Karpas-422 (cell line): ENCODE results near the gene PLET1. TPM values are rescaled to one million over a fixed set of nuclear protein-coding genes. Genes with fewer than 3 reads are reported as not detected.

ENCODE experiments used
- DNase-seq: peaks from one replicate; pipeline ENCODE4 v3.0.0-alpha.2; 2015
- H2AFZ ChIP-seq: fragments of 200-600 bp; sonication (generic); 2 replicates; pipeline ENCODE4 v1.6.1; 2014; ENCODE audit warnings: antibody characterized with exemption, low read length, mixed read lengths
- H3K27ac ChIP-seq: fragments of 200-600 bp; sonication (generic); 2 replicates; pipeline ENCODE4 v1.5.1; 2014; ENCODE audit warnings: mild to moderate bottlenecking, low read length, moderate library complexity
- H3K27me3 ChIP-seq: fragments of 200-600 bp; sonication (generic); 2 replicates; pipeline ENCODE4 v1.6.1; 2014; ENCODE audit warnings: low read length, mixed read lengths
- H3K36me3 ChIP-seq: fragments of 200-600 bp; sonication (generic); 2 replicates; pipeline ENCODE4 v1.6.1; 2014; ENCODE audit warnings: low read length, mixed read lengths; ENCODE audit not compliant: insufficient read depth
- H3K4me1 ChIP-seq: fragments of 200-600 bp; sonication (generic); 2 replicates; pipeline ENCODE4 v1.6.1; 2014; ENCODE audit warnings: mild to moderate bottlenecking, low read length, mixed read lengths
- H3K4me2 ChIP-seq: fragments of 200-600 bp; sonication (generic); 2 replicates; pipeline ENCODE4 v1.6.1; 2014; ENCODE audit warnings: low read length, low read depth, mild to moderate bottlenecking; ENCODE audit not compliant: poor library complexity, severe bottlenecking
- H3K4me3 ChIP-seq: fragments of 200-600 bp; sonication (generic); 2 replicates; pipeline ENCODE4 v1.5.1; 2014; ENCODE audit warnings: mild to moderate bottlenecking, antibody characterized with exemption, low read length, mixed read lengths
- H3K79me2 ChIP-seq: fragments of 200-600 bp; sonication (generic); 2 replicates; pipeline ENCODE4 v1.6.1; 2014; ENCODE audit warnings: mild to moderate bottlenecking, low read length, mixed read lengths
- H3K9ac ChIP-seq: fragments of 200-600 bp; sonication (generic); 2 replicates; pipeline ENCODE4 v1.6.0; 2014; ENCODE audit warnings: low read length
- H3K9me2 ChIP-seq: fragments of 200-600 bp; sonication (generic), shearing (Covaris generic); replicated peaks from 2 replicates; pipeline ENCODE4 v1.6.0; 2014; ENCODE audit warnings: mild to moderate bottlenecking, low read length, moderate library complexity; ENCODE audit not compliant: insufficient read depth
- H3K9me3 ChIP-seq: fragments of 300-700, 200-600 bp; sonication (generic); 2 replicates; pipeline ENCODE4 v1.6.1; 2014; ENCODE audit warnings: low read length, mixed read lengths
- H4K20me1 ChIP-seq: fragments of 200-600 bp; sonication (generic); 2 replicates; pipeline ENCODE4 v1.6.1; 2014; ENCODE audit warnings: mild to moderate bottlenecking, antibody characterized with exemption, low read length, low read depth; ENCODE audit not compliant: insufficient read depth
- total RNA-seq: library from RNA; depleted of rRNA; stranded (reverse); fragments of >200 nt; shearing (Covaris generic); gene quantifications from 2 replicates; pipeline ENCODE4 v1.2.3, GENCODE V29; 2014; ENCODE audit warnings: low replicate concordance

Gene PLET1
- total RNA-seq, 1 experiment from 2014 or later, result not detected

DNA sequence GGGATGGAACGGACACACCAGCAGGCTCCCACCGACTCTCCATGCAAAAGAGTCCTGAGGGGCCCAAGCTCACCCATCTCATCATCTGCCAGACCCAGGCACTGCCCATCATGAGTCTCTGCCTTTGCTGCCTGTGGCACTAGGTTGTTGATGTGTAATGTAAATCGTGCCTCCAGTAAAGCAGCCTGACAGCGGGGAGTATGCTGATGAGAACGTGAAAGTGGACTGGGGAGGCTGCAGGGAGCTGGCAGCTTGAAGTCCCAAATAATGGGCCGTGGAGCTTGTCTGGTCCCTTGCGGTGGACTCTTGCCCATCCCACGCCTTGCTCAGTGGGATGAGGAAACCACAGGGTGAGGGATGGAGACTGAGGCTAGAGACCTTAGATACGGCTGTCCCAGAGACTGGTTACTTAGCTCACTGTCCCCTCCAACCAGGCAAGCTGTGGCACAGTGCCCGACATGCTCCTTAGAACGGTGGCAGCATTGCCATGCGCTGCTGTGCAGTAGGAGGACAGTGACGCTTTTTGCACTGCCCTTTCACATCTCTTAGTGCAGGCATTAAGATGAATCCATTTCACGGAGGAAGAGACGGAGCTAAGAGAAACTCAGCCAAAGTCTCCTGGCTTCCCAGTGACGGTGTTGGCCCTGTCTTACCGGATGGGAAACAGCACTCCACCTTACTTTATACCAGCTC, 39.6 kb upstream of the PLET1 start:
- Histone ChIP-seq H3K79me2 (no peaks in the 10 kb centered on the region), H3K4me1 (peaks cover 3% of the 10 kb centered on the region; the same call in 1 of the 2 replicates), H3K36me3 (no peaks in the 10 kb centered on the region), H2AFZ (no peak overlapping the region), H3K4me2 (no peak overlapping the region), H3K9me3 (no peaks in the 10 kb centered on the region), H3K27me3 (no peaks in the 10 kb centered on the region), H3K9me2 (no peaks in the 10 kb centered on the region), H3K9ac (no peak overlapping the region), H4K20me1 (no peaks in the 10 kb centered on the region), H3K4me3 (no peak overlapping the region), H3K27ac (no peak overlapping the region)
- no peak for DNase-seq

DNA sequence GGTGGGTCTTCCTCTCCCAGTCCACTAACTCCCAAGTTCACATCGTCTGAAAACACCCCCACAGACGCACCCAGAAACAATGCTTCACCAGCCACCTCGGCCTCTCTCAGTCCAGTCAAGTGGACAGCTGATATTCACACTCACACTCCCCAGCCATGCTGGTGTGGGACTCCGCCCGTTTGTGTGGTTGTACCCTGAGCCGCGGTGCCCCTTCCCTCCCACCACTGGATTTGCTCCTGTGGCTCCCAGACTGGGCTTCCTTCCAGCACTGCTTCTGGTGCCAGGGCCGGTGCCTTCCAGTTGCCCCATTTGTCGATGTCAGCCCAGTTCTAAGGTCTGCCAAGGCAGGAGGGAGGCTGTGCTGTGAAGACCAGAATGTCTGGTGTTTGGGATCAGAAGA, 37.9 kb upstream of the PLET1 start:
- H3K4me1 ChIP-seq, result peaks cover 3% of the 10 kb centered on the region; the same call in 1 of the 2 replicates
- H3K9ac ChIP-seq, result no peak overlapping the region
- no peak overlapping the region for H3K4me3 ChIP-seq
- H3K27ac ChIP-seq, result no peak overlapping the region
- H3K4me2 ChIP-seq, result no peak overlapping the region
- H4K20me1 ChIP-seq, result no peaks in the 10 kb centered on the region
- H3K27me3 ChIP-seq, result no peaks in the 10 kb centered on the region
- DNase-seq, result no peak
- no peaks in the 10 kb centered on the region for H3K79me2 ChIP-seq
- no peaks in the 10 kb centered on the region for H3K9me3 ChIP-seq
- no peaks in the 10 kb centered on the region for H3K36me3 ChIP-seq
- no peak overlapping the region for H2AFZ ChIP-seq
- H3K9me2 ChIP-seq, result no peaks in the 10 kb centered on the region

DNA sequence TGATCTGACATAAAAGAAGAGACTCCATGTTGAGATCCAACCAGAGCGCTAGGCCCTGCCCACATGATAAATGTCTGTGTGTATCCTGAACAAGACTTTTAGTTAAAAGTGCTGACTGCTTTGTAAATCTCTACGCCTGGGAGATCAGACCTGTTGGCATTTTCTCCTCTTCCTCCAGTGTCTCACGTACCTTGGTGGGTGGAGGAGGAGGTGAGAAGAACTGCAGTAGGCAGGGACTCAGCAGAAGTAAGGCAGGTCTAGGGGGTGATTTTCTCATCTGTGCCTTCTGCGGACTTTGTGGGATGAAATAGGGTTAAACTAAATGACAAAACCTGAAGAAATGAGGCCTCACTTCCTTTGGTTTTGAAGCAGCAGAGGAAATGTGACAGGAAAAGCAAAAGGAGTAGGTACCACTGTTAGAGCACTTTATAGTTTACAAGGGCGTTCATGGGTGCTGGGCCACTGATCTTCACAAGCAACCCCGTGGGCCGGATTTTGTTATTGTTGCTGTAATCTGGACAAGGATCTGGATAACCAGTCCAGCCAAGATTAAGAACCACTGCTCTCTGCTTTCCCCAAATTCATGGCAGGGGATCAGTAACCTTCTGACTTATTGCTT, 36.7 kb upstream of the PLET1 start:
- Histone ChIP-seq H3K9ac (no peak overlapping the region), H3K4me3 (no peak overlapping the region), H3K9me3 (no peaks in the 10 kb centered on the region), H3K4me2 (no peak overlapping the region), H3K4me1 (peaks cover 11% of the 10 kb centered on the region), H3K27me3 (no peaks in the 10 kb centered on the region), H4K20me1 (no peaks in the 10 kb centered on the region), H3K27ac (no peak overlapping the region), H3K9me2 (no peaks in the 10 kb centered on the region), H2AFZ (no peak overlapping the region), H3K79me2 (no peaks in the 10 kb centered on the region), H3K36me3 (no peaks in the 10 kb centered on the region)
- no peak for DNase-seq

DNA sequence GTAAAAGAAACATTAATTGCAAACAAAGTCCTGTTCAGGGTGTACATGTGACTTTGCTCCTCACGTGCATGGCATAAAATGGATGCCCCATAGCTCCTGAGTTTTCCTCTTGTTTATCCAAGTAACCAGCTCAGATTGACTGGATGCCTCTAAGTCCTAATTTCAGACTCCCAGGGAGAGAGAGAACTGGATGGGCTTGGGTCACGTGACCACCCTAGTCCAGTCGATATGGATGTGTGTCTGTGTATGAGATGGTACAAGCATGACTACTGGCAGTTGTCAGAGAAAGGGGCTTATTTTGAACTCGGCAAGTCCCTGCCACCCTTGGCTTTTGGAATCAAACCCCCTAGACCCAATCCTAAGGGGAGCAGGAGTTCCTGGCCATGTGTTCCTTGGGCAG, 35.4 kb upstream of the PLET1 start:
- peaks cover 9% of the 10 kb centered on the region for H3K4me1 ChIP-seq
- H3K9ac ChIP-seq, result no peak overlapping the region
- no peak overlapping the region for H3K27ac ChIP-seq
- no peak overlapping the region for H2AFZ ChIP-seq
- no peak overlapping the region for H3K4me2 ChIP-seq
- no peak for DNase-seq
- no peaks in the 10 kb centered on the region for H3K9me2 ChIP-seq
- no peaks in the 10 kb centered on the region for H4K20me1 ChIP-seq
- H3K9me3 ChIP-seq, result no peaks in the 10 kb centered on the region
- no peaks in the 10 kb centered on the region for H3K79me2 ChIP-seq
- H3K36me3 ChIP-seq, result no peaks in the 10 kb centered on the region
- H3K27me3 ChIP-seq, result no peaks in the 10 kb centered on the region
- no peak overlapping the region for H3K4me3 ChIP-seq

DNA sequence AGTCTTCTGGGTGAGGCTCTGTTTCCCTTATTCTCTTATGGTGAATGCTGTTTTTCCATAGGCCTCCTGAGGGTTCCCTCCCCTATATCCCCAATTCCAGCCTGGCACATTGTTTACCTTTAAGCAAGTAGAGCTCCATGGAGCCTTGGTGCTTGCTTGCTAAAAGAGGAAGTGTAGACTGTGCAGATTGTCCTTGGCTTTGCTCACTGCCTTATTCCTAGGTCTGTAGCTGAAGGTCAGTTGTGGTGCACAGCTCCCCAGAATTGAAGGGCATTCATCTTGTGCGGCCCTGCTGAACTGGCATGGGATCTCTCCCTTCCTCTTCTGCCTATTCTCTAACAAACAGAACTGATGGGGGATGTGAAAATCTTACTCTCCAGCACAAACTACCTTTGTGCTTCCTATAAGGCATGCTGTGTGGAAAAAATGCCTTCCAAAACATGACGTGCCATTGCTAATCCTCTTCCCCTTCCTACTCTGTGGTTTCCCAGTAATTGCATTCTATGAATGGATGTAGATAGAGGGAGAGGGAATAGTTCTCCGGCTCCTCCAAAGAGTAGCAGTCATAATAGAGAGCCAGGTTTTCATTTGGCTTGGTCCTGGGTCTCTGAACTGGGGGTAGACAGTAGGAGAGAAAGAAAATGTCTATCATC, 34.2 kb upstream of the PLET1 start:
- Histone ChIP-seq H3K9me2 (no peaks in the 10 kb centered on the region), H3K27me3 (no peaks in the 10 kb centered on the region), H3K27ac (no peak overlapping the region), H3K36me3 (no peaks in the 10 kb centered on the region), H3K9me3 (no peaks in the 10 kb centered on the region), H3K4me3 (no peak overlapping the region), H3K4me2 (no peak overlapping the region), H3K4me1 (peaks cover 13% of the 10 kb centered on the region), H4K20me1 (no peaks in the 10 kb centered on the region), H3K79me2 (no peaks in the 10 kb centered on the region), H3K9ac (no peak overlapping the region), H2AFZ (no peak overlapping the region)
- no peak for DNase-seq

DNA sequence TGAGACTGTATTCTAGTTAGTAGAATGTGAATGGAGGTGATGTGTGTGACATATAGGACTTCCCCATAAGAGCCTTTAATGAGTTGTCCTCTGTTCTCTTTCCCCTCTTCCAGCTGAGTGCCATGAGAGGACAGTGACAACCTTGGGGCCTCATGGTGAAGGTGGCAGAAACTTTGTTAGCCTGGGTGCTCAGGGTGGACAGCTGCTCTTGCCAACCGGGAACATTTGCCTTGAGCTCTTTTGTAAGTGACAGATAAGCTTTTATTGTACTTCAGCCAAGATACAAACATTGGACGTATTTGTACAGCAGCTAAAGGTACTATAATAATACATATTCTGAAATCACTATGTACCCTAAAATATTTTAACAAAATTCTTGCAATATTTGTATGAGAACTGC, 33.0 kb upstream of the PLET1 start:
- no peak for DNase-seq
- Histone ChIP-seq H3K9ac (no peak overlapping the region), H4K20me1 (no peaks in the 10 kb centered on the region), H3K9me2 (no peaks in the 10 kb centered on the region), H3K4me1 (peaks cover 17% of the 10 kb centered on the region), H3K79me2 (no peaks in the 10 kb centered on the region), H2AFZ (no peak overlapping the region), H3K9me3 (no peaks in the 10 kb centered on the region), H3K27me3 (no peaks in the 10 kb centered on the region), H3K4me3 (no peak overlapping the region), H3K4me2 (no peak overlapping the region), H3K27ac (no peak overlapping the region), H3K36me3 (no peaks in the 10 kb centered on the region)

DNA sequence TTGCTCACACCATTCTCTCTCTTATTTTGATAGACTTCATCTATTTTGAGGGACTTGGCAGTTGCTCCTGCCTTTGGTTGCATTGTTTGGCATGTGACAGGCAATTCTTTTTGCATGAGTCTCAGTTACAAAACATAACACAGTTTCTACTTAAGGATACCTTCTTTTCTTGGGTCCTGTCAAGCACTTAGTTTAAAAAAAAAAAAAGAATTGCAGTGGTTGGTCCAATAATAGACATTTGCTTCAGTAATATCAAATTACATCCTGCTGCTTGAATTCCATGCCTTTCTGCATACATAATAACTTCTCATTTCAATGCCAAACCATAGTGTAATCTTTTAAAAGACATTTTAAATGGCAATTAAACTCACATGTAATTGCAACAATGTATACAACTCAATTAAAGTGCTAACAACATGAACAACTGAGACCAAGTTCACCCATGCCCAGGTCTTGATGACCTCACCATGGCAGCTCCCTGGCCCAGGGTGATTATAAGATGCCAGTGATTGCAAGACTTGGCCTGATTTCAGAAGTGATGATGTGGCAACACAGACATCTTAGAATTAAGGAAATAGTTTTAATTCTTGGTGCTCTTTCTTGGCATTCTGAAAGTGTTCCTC, 32.2 kb upstream of the PLET1 start:
- Histone ChIP-seq H3K36me3 (no peaks in the 10 kb centered on the region), H3K9ac (no peak overlapping the region), H3K27ac (no peak overlapping the region), H4K20me1 (no peaks in the 10 kb centered on the region), H3K4me2 (peak overlapping the region; percentile 23), H3K9me3 (no peaks in the 10 kb centered on the region), H3K27me3 (no peaks in the 10 kb centered on the region), H3K4me3 (no peak overlapping the region), H3K9me2 (no peaks in the 10 kb centered on the region), H3K79me2 (no peaks in the 10 kb centered on the region), H3K4me1 (peaks cover 17% of the 10 kb centered on the region), H2AFZ (no peak overlapping the region)
- peak; percentile 43 for DNase-seq

DNA sequence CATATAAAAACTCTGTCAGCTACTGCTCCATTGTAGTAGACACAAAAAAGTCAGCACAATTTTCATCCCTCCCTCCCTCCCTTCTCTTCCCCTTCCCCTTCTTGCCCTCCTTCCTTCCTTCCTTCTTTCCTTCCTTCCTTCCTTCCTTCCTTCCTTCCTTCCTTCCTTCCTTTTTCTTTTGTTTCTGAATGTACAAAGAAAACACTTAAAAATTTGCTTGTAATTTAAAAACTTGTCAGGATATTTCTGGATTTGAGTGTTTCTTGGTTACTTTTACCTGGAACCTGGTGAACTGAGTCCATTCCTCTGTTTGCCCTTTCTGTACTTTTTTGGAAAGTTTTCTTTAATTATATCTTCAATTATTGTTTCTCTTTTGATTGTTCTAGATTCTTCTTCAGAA, 31.5 kb upstream of the PLET1 start:
- no peaks in the 10 kb centered on the region for H4K20me1 ChIP-seq
- H3K9me3 ChIP-seq, result no peaks in the 10 kb centered on the region
- H3K27me3 ChIP-seq, result no peaks in the 10 kb centered on the region
- H3K9ac ChIP-seq, result no peak overlapping the region
- peaks cover 17% of the 10 kb centered on the region for H3K4me1 ChIP-seq
- H3K79me2 ChIP-seq, result no peaks in the 10 kb centered on the region
- no peak overlapping the region for H2AFZ ChIP-seq
- DNase-seq, result no peak
- H3K4me2 ChIP-seq, result peak overlapping the region; percentile 23
- H3K27ac ChIP-seq, result no peak overlapping the region
- no peaks in the 10 kb centered on the region for H3K36me3 ChIP-seq
- H3K9me2 ChIP-seq, result no peaks in the 10 kb centered on the region
- no peak overlapping the region for H3K4me3 ChIP-seq
